GM21737 (cell line): ENCODE data around the gene TRIM44.
"Not testable (repeated sequence)": the region's sequence is repeated elsewhere in the genome, so short reads cannot be mapped to it uniquely, and the experiment has no call there.

ENCODE experiments used
- ATAC-seq: cut with Tn5 transposase; IDR thresholded peaks from one replicate; pipeline ENCODE4 v1.9.1; 2021; ENCODE audit warnings: mild to moderate bottlenecking, moderate library complexity; ENCODE audit not compliant: unreplicated experiment

The TRIM44 gene

DNA sequence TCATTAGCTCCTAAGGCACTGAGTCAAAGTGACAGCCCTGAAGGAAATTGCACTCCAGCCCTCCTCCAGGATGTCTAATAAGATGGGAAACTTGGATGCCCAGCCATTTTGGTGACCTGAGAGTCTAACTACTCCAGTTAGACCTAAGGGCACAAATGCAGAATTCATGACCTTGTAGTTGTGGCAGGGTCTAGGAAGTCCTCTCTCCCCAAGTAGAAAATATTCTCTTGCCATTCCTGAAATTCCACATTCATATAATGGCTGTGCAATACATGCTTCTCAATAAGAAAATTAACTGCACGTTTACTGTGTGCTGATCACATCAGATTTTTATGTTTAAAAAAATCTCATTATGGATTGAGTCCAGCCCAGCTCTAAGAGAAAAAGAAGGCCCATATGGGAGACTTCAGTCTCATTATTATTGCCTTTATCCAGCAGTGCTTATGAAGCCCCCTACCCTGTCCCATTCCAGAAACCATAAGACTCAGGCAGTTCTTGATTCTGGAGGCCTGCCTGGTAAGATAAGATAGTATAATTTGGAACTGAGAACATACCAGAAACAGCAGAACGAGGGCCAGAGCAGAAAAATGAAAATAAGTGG, 147.6 kb downstream of the TRIM44 start:
- no peak for ATAC-seq

DNA sequence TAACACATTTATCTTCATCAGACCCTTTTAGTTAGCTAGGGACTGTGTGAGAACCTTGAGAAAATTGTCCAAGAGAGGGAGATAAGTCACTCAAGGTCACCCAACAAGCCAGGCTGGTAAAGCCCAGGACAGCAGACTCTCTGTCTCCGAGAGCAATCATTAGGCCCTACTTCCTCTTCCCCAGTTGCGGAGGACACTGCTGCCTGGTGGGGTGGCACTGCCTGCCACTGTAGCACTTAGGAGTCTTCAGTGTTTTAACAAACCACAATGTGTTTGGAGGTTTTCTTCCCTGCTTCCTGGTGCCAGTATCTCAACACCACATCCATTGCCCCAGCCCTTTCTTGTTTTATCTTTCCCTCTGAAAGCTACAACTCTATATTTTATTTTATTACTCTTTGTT, 149.2 kb downstream of the TRIM44 start:
- no peak for ATAC-seq

DNA sequence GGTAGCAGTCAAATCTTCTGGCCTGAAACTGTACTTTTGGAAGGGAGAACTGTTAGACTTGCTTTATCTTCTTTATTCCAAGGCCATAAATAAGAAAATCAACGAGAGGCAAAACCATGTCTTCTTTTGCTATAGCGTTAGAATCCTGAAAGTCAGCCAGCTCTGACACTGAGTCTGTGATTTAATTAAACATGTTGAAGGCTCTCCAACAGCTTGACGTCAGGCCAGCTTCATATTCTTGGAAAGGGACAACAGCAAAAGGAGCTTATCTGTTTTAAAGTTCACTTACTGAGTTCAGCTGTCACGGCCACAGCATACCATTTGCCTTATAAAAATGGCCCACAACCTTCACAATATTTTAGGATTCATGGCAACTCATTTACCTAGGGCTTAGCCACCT, 150.3 kb downstream of the TRIM44 start:
- no peak for ATAC-seq

DNA sequence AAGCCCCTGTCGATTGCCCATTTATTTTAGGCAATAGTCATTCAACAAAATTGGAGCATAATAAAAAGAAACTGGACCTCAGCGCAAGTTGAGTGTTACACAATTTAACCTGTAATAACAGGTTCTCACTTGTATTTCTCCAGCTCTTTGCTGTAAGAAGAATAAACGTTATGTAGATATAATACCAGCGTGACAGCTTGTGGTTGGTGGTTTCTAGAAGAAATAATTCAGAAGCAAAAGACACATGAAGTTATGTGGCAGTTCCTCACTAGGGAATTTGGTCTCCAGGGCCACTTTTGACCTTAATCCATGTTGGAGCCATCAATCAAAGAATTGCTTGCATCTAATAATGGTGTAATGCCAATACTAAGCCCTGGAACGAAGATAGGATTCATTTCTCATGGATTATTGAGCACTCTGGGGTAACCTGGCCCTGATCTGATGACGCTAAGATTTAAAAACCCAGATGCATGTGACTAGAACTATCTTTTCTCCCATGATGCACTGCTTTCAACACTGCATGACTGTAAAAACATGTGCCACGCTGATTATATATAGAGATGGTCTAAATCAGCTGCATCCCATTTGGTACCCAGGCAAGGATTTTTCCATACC, 151.6 kb downstream of the TRIM44 start:
- ATAC-seq = no peak

DNA sequence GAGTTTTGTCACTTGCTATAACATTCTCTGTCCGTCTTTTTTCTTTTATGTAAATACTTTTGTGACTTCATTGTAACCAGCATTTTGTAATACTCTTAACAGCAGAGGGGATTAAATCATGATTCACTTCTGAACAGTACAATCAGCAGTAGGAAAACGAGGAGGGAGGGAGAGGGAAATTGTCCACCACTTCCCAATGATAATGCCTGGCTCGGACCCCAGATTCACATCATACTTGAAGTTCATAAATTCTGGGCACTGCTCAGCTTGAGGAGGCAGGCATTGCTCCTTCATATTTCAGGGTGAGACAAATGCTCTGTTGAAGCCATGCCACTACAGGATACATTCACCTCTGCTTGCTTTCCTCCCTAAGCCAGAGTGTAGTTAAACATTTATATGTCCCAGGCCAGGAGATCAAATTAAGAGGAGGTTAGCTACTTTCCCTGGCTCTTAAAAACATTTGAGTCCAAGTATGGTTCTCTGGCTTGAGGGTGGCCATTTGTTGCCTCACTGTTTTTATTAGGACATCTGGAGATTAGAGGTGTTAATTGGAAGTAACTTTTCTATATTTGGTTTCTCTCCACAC, 152.2 kb downstream of the TRIM44 start:
- no peak for ATAC-seq

DNA sequence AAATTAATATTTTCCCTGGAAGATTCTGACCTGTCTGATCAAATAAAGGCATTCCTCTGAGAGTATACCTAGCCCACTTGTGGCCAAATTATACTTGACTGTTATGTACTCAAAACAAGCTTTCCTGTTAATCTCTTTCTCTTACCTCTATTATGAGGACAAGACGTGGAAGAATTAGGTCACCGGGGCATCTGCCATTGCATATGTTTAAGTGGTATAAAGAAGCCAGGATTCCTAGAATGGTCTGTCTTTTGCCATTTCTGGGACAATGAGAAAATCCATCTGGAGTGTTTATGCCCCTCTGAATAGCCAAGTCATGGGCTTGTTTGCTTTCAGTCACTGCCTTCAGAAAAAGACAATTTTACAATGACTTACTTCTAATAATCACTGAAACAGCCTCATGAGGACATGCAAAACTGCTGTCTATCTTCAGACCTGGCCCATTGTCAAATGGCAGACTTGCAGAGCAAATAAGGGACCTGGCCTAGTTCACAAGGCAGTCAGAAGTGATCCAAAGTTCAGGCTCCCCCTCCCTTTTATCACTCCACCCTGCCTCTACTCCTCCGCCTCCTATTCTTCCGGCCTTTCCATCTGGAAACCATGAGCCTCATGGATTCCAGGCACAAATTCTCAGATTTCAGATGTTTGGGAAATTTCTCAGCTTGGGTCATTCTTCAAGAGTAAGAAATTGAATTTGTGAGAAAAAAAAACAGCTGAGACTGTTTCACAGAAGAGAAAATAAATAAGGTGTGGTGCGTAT, 153.2 kb downstream of the TRIM44 start:
- ATAC-seq = no peak

DNA sequence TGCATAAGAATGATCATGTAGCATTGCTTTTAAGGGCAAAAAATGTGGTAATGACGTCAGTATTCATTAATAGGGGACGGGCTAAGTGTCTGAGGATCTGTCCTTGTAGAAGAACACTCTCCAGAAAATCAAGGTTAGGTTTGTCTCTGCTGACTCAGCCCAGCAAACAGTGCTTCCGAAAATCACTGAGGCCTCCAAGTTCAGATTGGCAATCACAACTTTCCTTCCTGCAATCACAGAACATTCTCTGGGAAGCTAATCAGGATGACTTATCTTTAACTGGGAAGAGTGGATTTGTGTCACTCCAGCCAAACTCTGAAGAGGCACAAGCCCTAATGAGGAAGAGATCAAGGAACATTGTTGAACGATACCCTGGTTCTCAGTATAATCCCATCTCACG, 158.0 kb downstream of the TRIM44 start:
- ATAC-seq = no peak

DNA sequence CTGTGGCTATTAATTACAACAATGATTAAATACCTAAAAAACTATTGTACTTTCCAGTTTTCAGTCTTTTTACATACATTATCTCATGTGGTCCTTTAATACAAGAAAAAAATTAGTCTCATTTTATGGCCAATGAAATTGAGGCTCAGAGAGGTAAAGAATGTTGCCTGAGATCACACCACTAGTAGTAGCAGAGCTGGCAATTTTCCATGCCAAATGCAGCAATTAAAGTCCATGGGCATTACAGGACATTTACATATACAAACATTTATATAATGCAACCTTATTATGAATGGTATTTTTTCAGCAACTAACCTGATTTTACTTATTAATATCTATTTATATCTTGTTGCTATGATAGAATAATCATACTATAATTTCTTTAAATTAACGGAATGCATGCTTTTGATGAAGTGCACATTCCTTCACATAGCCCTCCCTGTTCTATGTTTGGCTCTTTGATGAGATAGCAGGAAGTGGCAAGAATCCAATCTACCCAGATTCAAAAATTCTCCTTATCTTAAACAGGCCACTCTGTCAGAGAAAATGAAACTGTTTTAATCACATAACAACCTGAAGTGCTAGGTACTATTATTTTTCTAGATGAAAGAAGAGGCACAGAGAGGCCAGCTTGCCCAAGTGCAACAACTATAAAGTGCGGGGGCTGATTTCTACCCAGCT, 160.4 kb downstream of the TRIM44 start:
- no peak for ATAC-seq

DNA sequence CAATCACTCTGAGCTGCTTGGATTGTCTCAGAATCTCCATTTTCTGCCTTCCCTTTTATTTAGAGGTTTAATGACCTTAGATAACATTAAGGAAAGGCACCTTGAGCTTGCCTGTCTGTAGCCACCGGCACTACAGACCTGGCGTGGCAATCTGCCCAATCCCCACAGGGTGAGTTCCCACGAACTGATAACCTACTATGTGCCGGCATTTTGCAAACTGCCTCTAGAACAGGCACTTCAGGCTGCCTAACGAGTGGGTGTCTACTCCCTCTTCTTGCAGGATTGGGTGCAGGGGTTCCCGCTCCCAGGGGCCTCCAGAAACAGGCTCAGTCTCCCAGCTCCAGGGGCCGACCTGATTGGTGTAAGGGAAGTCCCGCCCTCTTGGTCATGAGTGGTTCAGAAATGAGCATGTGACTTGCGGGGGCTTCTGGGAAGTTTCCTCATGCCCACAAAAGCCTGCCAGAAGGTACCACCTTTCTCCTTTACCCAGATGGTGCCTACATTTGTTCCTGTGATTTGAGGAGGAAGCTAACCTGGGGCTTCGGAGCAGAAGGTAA, 161.2 kb downstream of the TRIM44 start:
- ATAC-seq = no peak

DNA sequence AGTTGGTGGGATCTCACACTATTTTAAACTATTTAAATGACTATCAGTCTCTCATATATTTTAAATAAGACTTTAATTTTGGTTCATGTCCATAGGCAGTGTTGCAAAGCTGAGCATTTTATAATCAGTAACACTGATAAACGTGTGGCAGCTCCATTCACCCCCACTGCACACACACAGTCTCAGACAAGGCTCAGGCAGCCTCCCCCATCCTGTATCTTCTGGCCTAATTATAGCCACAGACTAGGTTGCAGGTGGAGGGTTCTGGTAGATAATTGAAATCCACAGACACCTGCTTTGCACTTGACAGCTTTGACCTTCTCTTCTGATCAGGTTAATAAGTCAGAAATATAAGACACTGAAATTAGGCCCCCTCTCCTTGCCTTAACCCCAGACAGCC, 162.8 kb downstream of the TRIM44 start:
- ATAC-seq = no peak

DNA sequence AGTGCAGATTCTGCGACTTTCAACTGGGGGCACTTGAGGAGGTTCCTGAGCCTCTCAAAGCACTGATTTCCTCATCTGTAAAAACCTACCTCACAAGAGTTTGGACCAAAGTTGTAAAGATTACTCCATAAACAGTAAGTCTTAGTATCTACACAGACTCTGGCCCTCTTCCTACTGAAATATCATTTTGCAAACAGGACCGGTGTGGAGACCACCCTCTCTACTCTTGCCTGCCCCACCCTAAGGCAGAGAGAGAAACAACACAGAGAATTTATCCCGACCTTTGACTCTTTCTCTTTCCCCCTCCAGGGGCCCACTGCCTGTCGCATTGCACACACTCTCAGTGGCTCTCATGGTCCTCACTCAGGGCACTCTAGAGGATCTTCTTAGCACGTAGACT, 163.4 kb downstream of the TRIM44 start:
- ATAC-seq = no peak

DNA sequence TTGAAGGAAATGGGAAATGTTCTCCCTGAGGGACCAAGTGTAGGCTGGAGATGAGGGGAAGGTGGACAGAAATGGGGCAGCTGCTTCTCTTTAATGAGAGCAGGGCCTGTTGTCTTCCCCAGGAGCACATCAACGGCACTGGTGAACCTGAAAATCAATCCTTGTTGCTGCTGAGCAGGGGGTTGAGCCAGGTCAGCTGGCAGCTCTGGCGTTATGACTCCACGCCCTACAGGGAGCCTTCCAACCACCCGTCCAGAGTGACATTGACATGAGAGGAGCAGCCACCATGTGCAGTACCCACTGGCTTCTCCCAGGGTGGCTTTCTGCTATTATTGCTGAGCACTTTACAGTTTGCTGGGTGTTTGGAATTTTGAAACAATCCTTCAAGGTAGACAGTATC, 164.4 kb downstream of the TRIM44 start:
- ATAC-seq = no peak

DNA sequence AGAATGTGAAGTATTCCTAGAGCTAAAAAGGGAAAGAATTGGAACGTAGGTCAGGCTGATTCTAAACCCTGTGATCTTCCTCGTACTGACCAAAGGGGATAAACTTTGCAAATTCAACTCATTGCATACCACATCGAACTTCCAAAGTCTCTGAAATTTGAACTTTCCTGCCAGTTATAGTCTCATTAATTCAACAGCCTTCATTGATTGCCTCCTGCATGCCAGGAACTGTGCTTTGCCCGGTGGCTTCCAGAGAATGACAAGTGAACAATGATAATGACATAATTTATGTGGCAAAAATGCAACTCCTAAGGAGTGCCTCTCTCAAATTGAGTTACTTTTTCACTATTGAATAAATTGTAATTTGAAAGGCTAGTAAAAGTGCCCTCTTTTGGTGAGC, 173.6 kb downstream of the TRIM44 start:
- ATAC-seq = no peak

DNA sequence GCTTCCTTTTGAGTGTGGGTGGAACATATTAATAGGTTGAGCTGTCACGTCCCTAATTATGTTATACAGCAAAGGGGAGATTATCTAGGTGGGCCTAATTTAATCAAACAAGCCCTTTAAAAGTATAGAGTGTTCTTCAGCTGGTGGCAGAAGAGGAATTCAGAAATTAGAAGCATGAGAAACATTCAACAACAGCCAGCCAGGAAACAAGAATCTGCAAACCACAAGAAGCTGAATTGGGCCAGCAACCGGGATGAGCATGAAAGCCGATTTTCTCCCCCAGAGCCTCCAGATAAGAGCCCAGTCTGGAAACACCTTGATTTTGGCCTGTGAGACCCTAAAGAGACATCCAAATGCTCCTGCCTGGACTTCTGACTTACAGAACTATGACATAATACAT, 175.5 kb downstream of the TRIM44 start:
- no peak for ATAC-seq

DNA sequence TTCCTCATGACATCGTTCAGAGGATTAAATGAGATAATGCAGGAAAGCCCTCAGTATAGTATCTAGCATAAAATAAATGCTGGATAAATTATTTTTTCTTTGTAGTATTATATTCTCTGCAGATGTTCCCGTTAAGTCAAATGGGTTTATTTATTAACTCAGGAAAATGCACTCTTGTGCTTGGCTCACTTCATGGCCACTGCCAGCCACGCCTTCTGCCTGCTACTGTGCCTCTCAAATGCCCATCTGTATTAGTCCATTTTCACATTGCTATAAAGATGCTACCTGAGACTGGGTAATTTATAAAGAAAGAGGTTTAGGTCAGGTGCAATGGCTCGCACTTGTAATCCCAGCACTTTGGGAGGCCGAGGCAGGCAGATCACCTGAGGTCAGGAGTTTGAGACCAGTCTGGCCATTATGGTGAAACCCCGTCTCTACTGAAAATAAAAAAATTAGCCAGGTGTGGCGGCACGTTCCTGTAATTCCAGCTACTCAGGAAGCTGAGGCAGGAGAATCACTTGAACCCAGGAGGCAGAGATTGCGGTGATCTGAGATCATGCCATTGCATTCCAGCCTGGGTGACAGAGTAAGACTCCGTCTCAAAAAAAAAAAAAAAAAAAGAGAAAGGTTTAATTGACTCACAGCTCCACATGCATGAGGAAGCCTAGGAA, 176.3 kb downstream of the TRIM44 start:
- ATAC-seq = not testable (repeated sequence)

DNA sequence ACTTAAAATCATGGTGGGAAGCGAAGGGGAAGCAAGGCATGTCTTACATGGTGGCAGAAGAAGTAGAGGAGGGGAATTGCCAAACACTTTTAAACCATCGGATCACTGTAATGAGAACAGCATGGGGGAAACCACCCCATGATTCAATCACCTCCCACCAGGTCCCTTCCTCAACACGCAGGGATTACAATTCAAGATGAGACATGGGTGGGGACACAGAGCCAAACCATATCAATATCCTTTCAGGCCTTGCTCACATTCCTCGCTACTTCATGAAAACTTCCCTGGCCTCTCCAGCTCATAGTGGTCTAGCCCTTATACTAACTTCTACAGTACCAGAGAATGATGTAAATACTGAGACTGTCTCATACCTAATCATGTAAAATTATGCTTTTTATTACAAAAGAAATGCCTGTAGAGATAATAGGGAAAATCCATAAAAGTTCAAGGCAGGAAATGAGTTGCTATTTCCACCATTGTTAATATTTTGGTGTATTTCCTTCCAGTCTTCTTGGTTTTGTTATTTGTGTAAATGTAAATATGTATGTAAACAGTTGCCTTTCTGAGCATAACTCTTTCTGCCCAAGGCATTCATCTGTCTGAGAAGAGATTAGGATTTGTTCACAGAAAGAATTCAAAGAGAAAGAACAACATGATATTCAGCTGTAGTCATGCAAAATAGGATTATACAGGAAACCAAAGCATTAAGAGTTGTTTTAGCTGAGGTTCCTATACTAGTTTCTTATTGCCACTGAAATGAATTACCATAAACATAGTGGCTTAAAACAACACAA, 177.0 kb downstream of the TRIM44 start:
- no peak for ATAC-seq

DNA sequence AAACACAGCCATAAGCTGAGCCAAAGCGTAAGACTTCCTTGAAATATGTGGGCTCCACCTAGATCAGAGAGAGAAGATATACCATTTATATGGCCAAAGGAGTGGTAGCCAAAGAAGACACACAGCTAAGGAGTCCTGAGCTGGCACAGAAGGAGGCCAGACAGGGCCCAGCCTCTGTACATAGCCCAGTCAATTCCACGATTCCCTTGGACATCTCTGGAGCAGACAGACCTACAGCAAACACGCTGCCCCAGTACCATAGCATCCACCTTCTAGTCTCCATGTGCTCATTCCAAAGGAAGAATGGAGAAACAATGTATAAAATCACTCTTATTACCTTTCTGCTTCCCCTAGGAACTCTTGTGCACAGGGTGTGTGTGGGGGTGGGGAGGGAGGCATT, 179.2 kb downstream of the TRIM44 start:
- no peak for ATAC-seq

DNA sequence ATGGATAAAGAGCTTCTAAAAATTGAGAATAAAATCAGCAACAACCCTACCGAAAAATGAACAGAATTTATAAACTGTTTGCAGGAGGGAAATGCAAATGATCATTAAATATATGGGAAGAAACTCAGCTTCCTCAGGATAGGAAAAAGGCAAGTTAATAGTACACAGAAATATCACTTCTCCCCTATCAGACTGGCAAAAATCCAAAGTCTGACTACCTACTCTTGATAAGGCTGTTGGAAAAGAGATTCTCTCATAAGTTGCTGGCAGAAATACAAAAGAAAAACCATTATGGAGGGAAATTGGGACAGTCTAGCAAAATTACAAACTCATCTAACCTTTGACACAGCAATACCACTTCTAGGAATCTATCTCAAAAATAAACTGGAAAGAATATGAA, 180.4 kb downstream of the TRIM44 start:
- ATAC-seq = no peak

DNA sequence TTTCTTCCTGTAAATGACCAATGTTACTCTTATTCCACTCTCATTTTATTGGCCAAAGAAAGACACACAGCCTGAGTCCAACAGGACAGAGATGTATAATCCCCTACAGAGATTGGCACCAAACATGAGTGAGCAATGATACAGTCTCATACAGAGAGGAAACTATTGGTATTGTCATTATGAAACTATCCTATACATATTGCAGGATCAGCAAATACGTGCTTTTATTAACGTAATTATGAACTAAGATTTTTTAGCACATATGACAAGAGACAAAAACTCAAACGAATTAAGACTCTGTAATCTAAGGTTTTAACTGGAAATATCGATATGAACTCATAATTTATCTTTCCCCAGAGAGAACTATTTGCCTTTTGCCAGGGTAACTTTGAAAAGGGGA, 182.0 kb downstream of the TRIM44 start:
- no peak for ATAC-seq

DNA sequence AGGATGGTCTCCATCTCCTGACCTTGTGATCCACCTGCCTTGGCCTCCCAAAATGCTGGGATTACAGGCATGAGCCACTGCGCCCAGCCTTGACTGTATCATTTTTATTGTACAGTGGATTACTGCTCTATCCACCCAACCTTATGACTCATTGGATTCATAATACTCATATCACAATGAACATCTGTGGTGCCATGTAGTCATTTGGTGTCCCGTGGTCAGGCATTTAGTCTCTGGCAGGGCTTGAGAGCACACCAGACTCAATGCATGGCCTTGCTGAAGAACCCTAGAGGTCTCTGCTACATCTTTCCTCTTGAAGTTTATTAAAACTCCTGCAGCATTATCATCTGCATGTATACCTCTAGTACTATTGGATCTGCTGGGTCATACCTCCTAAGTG, 183.3 kb downstream of the TRIM44 start:
- no peak for ATAC-seq
